DMS114 treated with DMSO at 0.1 percent for 48 hours (cell line): Measurements from ENCODE around the gene DPF1.

ENCODE experiments used
- DNase-seq: peaks from one replicate; lab custom pipeline; 2025; ENCODE audit not compliant: unreplicated experiment; lab: John Stamatoyannopoulos, UW

Gene DPF1

DNA sequence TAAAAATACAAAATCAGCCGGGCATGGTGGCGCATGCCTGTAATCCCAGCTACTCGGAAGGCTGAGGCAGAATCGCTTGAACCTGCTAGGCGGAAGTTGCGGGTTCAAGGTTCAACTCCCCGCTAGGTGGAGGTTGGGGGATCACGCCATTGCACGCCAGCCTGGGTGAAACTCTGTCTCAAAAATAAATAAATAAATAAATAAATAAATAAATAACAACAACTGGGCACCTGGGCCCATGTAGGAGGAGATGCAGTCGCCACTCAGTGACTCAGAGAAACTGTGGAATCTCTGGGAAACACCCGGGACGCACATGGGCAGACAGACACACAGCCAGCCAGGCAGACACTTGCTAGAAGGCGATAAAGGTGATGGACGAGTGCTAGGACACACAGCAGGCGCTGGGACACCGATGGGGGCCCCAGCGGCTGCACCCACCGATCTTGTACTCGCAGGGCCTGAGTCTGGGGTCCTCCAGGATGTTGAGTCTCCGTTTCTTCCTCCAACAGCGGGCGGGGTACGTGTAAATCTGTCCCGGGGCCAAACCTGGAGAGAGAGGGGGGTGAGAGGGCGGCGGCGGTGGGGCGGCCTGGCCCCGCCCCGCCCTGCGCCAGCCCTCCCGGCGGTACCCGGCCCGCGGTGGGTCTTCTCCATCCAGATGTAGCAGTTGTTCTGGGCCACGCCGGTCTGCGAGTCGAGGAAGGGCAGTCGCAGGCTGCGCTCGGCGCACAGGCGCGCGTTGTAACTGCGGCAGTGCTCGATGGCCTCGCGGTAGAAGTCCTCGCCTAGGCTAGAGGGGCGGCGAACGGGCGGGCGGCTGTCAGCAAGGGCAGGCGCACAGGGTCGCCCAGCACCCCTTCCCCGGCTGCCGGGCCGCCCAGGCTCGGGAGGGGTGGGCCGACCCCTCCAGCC lies 1.8 kb downstream of the DPF1 start:
- no peak for DNase-seq

DNA sequence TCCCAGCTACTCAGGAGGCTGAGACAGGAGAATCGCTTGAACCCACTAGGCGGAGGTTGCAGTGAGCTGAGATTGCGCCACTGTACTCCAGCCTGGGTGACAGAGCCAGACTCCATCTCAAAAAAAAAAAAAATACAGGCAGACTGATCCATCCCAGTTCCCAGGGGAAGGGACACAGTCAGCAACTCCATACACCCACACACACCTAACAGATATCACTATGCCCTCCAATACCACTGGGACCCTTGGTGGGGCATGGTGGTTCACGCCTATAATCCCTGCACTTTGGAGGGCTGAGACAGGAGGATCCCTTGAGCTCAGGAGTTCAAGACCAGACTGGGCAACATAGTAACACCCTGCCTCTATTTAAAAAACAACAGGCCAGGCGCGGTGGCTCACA lies 2.6 kb downstream of the DPF1 start:
- DNase-seq, result no peak

DNA sequence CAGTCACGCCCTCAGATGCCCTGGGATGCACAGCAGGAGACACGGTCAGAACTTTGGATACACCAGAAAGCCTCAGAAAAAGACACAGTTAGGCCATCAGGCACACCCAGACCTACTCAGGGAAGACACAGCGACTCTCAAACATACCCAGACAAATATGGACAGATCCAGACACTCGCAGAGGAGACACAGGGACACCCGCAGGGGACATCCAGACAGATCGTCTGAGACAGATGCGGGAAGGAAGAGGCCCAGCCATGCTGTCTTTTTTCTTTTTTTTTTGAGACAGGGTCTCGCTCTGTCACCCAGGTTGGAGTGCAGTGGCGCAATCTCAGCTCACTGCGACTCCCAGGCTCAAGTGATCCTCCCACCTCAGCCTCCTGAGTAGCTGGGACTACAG lies 4.8 kb downstream of the DPF1 start:
- DNase-seq, result no peak

GRCh38 chr19:38218204-38218603 lies 5.8 kb downstream of the DPF1 start:
- DNase-seq, result no peak

DNA sequence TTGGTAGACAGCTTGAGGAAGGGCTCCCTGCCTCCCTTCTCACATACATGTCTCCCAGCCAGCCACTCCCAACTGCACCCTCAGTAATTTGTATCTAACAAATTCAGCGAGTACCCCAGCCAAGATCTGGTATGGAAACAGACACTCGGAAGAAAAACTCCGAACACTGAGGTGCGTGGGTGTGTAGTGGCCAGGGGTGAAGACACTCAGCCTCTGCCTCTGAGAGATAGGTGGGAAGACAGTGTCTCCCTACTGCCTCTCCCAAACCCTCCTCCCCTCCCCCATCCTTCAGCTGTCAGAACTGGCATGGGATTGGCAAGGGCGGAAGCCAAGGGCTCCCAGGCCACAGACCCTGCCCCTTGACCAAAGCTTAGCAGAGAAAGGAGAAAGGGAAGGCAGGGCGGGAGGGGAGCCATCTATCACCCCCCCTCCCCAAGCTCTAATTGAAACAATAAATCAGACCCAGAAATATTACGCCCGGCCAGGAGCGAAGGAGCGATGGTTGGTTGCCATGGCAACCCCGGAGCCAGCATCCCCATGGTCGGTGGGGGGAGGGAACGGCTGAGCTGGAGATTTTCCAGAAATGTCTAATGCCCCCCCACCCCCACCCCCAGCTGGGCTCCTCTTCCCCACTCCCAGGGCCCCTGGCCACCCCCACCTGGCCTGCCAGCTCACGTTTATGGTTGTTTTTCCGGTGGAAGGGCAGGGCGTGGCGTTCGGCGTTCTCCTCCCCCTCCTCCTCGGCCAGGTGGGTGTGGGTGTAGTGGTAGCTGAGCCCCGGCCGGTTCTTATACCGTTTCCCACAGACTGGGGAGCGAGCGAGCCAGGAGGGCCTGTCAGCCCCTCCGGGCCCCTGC lies 7.0 kb downstream of the DPF1 start:
- DNase-seq, result no peak

DNA sequence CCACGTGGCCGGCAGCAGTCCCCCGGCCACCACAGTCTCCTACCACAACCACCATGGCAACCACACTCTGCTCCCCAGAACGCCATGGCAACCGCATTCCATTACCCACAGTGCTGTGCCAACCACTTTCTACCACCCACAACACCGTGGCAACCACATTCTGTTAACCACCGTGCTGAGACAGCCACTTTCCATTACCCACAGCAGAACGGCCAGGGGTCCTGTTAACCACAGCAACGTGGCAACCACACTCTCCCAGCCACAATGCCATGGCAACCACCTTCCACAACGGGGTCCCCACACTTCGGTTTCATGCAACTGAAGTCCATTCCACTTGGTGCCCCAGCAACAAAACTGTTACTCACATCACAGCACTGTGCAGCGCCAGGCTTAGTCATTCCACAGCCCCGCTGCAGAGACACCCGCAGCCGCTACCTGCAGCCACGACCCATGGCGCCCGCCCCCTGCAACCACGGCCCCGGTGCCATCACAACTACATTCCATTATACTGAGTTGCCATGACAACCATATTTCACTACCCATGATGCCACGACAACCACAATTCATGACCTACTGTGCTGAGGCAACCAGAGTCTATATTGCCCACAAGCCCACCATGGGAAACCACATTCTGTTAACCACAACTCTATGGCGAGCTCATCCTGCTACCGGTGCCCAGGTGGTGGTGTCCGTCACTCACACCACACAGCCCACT lies 10.0 kb downstream of the DPF1 start:
- no peak for DNase-seq

- no peak for DNase-seq
Observed at GRCh38 chr19:38213469-38213868, 10.6 kb downstream of the DPF1 start.

GRCh38 chr19:38211766-38212165 lies 12.3 kb downstream of the DPF1 start:
- DNase-seq, result no peak

GRCh38 chr19:38211151-38211591 lies 12.9 kb downstream of the DPF1 start:
- no peak for DNase-seq

GRCh38 chr19:38210458-38210987 lies 13.5 kb downstream of the DPF1 start:
- no peak for DNase-seq

- no peak for DNase-seq
Observed at GRCh38 chr19:38209671-38210457, 14.2 kb downstream of the DPF1 start.

GRCh38 chr19:38209152-38209551 lies 14.9 kb downstream of the DPF1 start:
- no peak for DNase-seq

DNA sequence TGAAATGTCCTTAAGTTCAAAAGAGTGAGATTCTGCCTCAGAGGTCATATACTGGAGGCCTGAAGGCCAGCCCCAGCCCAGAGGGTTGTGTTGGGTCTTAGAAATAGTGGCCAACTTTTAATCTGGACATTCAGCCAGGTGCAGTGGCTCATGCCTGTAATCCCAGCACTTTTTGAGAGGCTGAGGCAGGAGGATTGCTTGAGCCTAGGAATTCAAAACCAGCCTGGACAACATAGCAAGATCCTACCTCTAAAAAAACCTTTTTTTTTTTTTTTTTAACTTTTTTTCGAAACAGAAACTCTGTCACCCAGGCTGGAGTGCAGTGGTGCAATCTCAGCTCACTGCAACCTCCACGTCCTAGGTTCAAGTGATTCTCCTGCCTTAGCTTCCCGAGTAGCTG lies 15.5 kb downstream of the DPF1 start:
- no peak for DNase-seq

DNA sequence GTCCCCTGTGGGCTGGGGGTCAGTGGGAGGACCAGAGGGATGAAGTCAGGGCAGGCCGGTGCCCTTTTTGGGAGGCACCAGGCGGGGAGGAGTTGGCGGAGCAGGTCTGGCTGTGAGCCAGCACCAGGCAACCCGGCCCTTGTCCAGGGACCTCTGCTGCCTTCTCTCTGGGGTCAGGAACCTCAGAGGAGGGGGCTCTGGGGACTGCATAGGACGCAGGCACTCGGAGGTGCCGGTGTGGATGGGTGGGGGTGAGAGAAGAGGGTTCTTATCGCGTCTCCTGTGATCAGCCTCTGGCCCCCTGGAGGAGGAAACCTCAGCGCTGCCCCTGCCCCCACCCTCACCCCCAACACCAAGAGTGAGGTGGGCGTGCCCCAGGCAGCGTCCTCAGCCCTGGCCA lies 16.5 kb downstream of the DPF1 start:
- DNase-seq, result no peak

- no peak for DNase-seq
Observed at GRCh38 chr19:38206928-38207327, 17.1 kb downstream of the DPF1 start.

GRCh38 chr19:38206006-38206745 lies 17.8 kb downstream of the DPF1 start:
- no peak for DNase-seq

- DNase-seq, result no peak
Observed at GRCh38 chr19:38204728-38205127, 19.3 kb downstream of the DPF1 start.

DNA sequence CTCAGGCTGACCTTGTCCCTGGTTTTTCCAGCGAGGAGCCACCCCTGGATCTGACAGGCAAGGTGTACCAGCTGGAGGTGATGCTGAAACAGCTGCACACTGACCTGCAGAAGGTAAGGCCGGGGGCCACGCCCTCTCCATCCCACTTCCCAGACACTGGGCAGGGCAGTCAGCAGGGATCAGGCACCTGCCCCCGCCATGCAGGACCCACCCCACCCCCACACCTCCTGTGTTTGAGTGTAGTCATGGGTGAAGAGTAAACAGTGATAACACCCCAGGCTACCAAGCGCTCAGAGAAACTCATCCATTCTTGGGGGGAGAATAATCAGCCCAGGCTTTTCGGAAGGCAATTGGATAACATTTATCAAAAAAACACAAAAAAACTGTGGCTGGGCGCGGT lies 19.9 kb downstream of the DPF1 start:
- DNase-seq, result no peak

DNA sequence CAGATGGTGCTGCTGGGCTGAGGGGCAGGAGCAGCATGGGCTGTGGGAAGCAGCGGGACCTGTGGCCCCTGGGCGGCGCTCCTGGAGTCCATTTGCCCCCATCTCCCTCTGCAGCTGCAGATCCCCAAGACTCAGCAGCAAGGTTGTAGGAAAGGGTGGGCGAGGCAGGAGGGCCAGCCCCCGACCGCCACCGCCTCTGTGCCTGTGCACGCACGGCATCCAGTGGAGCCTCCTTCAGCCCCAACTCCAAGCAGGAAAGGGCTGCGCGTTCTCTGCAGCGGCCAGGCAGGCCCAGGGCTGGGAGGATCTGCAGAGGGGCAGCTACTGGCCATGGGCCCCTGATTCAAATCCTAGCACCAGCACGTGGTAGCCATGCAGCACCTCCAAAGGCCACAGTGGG lies 20.8 kb downstream of the DPF1 start:
- DNase-seq, result no peak

GRCh38 chr19:38202504-38202903 lies 21.5 kb downstream of the DPF1 start:
- no peak for DNase-seq
